ENCODE results near the gene SCARF2. TPM values are rescaled to one million over a fixed set of nuclear protein-coding genes. Genes with fewer than 3 reads are reported as not detected.

The SCARF2 gene
- total RNA-seq, 2 donors from 2014 or later = 3.2 to 8.3 TPM

GRCh38 chr22:20446383-20446970, 8.9 kb upstream of the SCARF2 start:
- intact Hi-C loops (cut with DNase I) = no loop called here
- no peak for DNase-seq
- no peak for ATAC-seq

GRCh38 chr22:20444325-20444724, 6.7 kb upstream of the SCARF2 start:
- ATAC-seq = no peak
- no peak for DNase-seq
- intact Hi-C loops (cut with DNase I) = no loop called here

- DNase-seq (no peak), ATAC-seq (no peak)
- intact Hi-C loops (cut with DNase I) = no loop called here
Observed at GRCh38 chr22:20442485-20443284, 5.1 kb upstream of the SCARF2 start.

DNA sequence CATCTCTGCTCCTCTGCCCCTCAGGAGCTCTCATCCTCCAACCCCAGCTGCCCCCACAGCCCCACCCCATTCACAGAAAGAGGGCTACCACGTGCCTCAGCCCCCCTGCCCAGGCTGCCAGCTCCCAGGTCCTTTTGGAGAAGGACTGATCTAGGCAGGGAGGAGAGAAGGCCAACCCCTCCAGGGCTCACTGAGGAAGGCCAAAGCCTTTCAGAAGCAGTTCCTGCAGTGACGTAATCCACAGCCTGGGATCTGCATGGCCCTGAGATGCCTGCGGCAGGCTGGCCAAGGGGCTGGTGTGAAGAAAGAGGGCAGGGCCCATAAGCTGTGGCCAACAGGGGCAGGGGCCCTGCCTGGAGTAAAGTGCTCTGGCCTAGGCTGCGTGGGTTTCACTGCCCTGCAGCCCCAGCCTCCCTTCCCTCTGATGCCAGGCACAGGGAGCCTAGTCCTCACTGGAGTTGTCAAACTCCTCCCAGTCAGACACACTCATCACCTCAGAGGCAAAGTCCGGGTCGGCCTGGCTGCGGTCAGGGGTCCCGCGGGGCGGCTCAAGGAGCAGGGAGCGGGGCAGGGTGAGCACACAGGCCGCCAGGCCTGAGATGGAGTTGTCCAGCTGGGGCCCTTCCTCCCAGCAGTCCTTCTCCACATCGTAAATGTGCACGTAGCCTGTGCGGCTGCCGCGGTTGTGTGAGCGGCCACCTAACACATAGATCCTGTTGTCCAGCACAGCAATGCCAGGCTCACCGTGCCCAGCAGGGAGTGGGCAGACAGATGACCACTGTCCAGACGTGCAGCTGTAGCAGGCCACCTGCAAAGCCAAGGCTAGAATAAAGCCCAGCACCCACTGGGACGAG, 4.2 kb upstream of the SCARF2 start:
- intact Hi-C loops (cut with DNase I) = no loop called here
- DNase-seq (peak; percentile 50), ATAC-seq (peak in 1 of 2 donors; percentile 13)

DNA sequence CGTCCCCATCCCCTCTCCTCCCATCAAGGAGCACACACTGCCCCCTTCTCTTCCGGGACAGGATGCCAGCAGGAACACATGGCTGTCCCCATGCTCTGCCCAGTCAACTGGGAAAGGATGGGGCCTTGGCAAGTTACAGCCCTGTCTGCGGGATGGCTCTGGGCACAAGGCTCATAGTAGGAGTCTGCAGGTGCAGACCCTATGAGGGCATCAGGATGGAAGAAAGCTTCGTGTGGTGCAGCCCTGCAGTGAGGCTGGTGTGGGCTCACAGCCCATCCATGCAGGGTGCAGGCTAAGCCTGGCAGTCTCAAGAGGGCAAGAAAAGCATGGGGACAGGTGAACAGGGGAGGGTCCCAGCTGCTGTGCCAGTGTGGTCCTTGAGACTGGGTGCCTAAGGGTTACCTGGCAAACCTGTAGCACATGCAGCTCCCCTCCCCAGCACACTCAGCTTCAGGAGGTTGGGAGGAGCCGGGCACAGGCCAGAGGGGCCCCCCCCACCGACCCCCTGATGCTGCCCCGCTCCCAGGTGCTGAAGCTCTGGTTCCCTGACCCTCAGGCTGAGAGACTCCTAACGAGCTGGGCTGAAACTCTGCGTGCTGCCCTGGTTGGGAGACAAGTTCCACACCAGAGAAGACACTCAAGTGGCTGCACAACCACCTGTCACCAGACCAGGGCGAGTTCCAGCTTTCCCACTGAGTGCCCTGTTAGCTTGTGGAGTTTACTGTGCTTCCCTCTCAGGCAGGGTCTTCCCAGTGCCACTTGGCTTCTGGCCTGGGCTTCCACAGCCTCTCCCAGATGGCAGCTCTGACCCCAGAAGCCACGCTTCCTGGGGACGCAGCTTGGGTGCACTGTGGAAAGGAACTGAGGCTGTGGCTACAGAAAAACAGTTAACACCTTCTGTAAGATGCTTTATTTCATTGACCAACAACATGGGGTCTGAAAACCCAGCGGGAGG, 3.3 kb upstream of the SCARF2 start:
- ATAC-seq (no peak), DNase-seq (peak; percentile 17)
- intact Hi-C loops (cut with DNase I) = no loop called here

GRCh38 chr22:20439928-20440575, 2.4 kb upstream of the SCARF2 start:
- ATAC-seq (no peak), DNase-seq (peak; percentile 11)
- intact Hi-C loops (cut with DNase I) = loop anchor here in 1 of 2 donors (10.0 kb wide), 1 partner anchor 55 kb away; the partner anchor contains the start of gene KLHL22

DNA sequence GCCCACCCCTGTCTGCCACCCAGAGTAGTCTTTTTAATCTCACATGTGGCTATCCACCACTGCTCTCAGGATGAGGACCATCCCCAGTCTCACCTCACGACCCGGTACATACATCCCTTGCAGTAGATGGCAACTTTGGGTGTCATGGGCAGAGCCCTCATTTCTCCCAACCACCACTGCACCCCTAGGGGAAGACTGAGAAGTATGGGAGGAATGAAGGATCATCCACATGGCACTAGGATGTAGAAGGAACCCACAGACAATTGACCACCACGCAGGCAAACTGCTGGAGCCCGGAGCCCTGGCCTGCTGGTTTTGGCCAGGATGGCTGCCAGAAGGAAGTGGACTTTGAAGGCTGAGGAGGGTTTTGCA, 1.9 kb upstream of the SCARF2 start:
- ATAC-seq (no peak), DNase-seq (no peak)
- intact Hi-C loops (cut with DNase I) = loop anchor here in 1 of 2 donors (10.0 kb wide), 1 partner anchor 55 kb away; the partner anchor contains the start of gene KLHL22

- peak; percentile 18 for DNase-seq
Observed at GRCh38 chr22:20438678-20439492, 1.3 kb upstream of the SCARF2 start.

DNA sequence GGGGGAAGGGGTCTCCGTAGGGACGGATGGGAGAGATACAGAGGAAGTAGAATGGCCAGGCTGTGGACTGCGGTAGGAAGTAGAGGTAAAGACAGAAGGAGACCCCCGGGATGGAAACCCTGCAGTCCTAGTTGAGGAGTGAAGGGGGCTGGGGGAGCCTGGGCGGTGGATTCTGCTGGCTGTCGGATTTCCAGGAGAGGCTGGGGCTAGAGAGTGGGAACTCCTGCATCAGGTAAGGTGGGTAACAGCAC, 727 bp upstream of the SCARF2 start:
- no peak for ATAC-seq
- DNase-seq = no peak
- intact Hi-C loops (cut with DNase I) = loop anchor here in 1 of 2 donors (10.0 kb wide), 1 partner anchor 56 kb away; the partner anchor contains the start of gene KLHL22

More at GRCh38 chr22:20438678-20439492, 1.3 kb upstream of the SCARF2 start:
- ATAC-seq = peak in 1 of 2 donors; percentile 4
- intact Hi-C loops (cut with DNase I) = loop anchor here in 1 of 2 donors (10.0 kb wide), 1 partner anchor 56 kb away; the partner anchor contains the start of gene KLHL22

DNA sequence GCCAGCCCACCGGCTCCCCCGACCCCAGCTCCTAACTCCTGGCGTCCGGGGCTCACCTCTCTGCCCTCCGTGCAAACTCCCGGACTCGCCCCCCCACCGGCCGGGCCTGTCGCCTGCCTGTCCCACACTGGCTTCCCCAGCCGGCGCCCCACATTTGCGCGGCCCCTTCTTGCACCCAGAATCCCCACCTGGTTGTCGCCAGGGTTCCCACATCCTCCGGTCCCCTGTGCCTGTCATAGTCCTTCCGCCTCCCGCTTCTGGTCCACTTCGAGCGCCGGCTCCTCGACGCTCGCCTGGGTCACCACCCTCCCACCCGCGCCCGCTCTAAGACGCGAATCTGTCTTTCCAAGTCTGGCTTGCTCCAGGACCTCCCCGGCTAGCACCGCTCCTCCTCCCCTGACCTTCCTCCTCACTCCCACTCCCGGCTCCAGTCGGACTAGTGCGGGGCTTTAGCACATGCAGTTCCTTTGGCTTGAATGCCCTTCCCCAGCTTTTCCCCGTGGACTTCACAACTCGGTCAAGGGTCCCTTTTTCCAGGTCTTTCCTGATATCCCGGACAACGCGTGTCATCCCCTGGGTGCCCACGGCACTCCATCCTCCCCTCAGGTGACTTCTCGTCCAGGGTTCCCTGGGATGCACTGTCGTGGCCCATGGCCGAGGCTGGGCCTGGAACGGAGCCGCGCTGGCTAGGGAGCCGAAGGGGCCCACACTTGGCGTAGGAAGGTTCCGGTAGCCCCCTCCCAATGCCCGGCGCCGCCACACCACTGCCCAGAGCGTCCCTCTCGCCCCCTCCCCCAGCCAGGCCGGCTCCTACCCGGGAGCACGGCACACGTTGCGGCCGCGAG, 635 bp downstream of the SCARF2 start:
- ATAC-seq (peak in 1 of 2 donors; percentile 32), DNase-seq (peak; percentile 29)
- intact Hi-C loops (cut with DNase I) = loop anchor here in 1 of 2 donors (10.0 kb wide), 1 partner anchor 58 kb away; the partner anchor contains the start of gene KLHL22

DNA sequence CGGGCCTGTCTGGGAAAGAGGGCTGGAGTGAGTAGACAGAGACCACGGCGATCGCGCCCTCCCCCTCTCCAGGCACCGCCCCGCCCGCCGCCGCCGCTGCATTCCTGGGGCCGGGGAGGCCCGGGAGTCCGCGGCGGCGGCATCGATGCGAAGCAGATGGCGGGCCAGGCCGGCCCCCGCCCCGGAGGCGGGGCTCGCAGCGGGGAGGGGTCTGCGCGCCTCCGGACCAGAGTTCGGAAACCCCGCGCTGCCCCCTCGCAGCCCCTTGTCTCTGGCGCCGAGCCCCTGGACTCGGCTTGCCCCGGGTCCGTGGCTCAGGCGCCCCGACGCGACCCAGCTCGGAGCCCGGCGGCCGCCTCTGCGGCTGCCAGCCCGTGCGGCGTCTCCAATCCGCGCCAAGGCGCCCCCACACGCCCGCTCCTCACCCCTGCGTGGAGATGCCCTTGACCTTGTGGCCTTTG, 1.3 kb downstream of the SCARF2 start:
- peak; percentile 29 to 59 for ATAC-seq
- DNase-seq = peak; percentile 50
- intact Hi-C loops (cut with DNase I) = loop anchor here in 1 of 2 donors (10.0 kb wide), 1 partner anchor 58 kb away; the partner anchor contains the start of gene KLHL22

DNA sequence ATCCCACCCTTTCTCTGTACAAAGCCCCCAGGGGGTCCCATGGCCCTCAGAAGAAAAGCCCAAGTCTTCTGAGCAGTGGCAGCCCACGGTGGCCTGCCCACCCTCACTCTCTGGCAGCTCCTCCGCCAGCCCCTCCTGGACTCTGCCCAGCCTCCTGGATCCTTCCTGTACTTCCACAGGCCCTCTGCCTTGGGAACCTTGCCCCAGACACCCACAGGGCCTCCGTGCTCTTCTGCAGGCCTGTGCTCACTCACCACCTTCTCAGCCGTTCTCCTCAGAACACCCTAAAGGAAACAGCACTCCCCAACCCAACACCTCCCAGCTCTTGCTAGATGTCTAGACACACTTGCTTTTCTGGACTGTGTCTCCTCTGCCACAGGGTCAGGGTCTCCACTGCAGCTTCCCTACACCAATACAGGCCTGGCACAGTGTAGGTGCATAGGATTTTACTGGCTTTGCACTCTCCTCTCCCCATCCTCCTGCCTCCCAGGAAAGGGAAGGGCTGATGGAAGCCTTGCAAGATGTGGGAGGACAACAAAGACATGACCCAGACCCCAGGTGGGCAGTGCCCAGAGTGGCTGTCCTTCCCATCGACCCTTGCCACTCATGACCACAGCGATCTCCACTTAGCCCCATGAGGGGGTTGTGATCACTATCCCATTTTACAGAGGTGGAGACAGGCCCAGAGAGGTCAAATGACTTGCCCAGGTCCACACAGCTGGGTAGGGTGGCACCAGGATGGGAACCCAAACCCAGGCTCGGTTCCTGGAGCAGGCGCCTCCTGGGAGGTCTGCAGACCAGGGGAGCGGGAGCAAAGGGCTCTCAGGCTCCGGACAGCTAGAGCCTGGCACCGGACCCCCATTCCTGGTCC, 2.0 kb downstream of the SCARF2 start:
- ATAC-seq = no peak
- intact Hi-C loops (cut with DNase I) = loop anchor here in 1 of 2 donors (10.0 kb wide), 1 partner anchor 59 kb away; the partner anchor contains the start of gene KLHL22

DNA sequence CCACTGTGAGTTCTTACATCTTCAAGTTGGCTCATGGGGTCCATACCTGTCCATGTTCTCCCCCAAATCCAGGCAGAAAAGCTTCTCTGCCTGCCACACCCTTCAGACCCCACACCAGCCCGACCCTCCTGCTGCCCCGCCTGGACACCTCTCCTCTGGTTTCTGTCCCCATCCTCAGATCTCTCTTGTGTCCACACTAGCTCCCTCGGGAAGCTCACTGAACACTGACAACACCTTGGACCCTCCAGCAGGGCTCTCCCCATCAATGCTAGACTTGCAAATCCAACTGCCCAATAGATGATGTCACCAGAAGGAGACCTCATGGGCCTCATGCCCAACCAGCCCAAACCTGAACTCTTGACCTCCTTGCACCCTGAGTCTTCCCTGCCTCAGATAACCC, 2.9 kb downstream of the SCARF2 start:
- intact Hi-C loops (cut with DNase I) = loop anchor here in 1 of 2 donors (10.0 kb wide), 1 partner anchor 60 kb away; the partner anchor contains the start of gene KLHL22

More for the DNA sequence above, 2.0 kb downstream of the SCARF2 start:
- DNase-seq = peak; percentile 15

GRCh38 chr22:20434264-20434751, 3.3 kb downstream of the SCARF2 start:
- intact Hi-C loops (cut with DNase I) = loop anchor here in 1 of 2 donors (10.0 kb wide), 1 partner anchor 60 kb away; the partner anchor contains the start of gene KLHL22
- DNase-seq = peak; percentile 4

More for the DNA sequence above, 2.9 kb downstream of the SCARF2 start:
- DNase-seq = no peak
- no peak for ATAC-seq

More at GRCh38 chr22:20434264-20434751, 3.3 kb downstream of the SCARF2 start:
- no peak for ATAC-seq
